A673 (cell line): ENCODE results near the gene SPNS3. TPM values are rescaled to one million over a fixed set of nuclear protein-coding genes. Genes with fewer than 3 reads are reported as not detected.

Source experiments
- BruUV-seq: library from RNA; stranded (reverse); fragments of 400-500 nt; replicated peaks from 2 replicates; lab custom pipeline; 2021; lab: Mats Ljungman, UMichigan
- CTCF ChIA-PET: fragments of 300-600 bp; sonication (Branson Sonifier 250); formaldehyde crosslinking; loops from one replicate; lab custom pipeline; 2022; ENCODE audit warnings: antibody characterized with exemption; lab: Charles Lee
- POLR2A ChIA-PET: fragments of 300-600 bp; sonication (Branson Sonifier 250); formaldehyde crosslinking; loops from one replicate; lab custom pipeline; 2022; ENCODE audit warnings: antibody characterized with exemption; ENCODE audit not compliant: low non-redundant PET; lab: Charles Lee
- DNase-seq: peaks from one replicate; pipeline ENCODE4 v3.0.0-alpha.2; 2015; ENCODE audit warnings: low spot score
- H3K27ac ChIP-seq: fragments of 200-600 bp; sonication (generic); 2 replicates; pipeline ENCODE4 v1.5.1; 2016; ENCODE audit warnings: mixed run types, low read depth, mild to moderate bottlenecking, mixed read lengths, antibody characterized with exemption, low read length; ENCODE audit not compliant: poor library complexity, severe bottlenecking
- H3K27me3 ChIP-seq: fragments of 200-600 bp; sonication (generic); replicated peaks from 2 replicates; pipeline ENCODE4 v1.6.1; 2017; ENCODE audit warnings: mixed run types, low read depth, mild to moderate bottlenecking, mixed read lengths, antibody characterized with exemption, low read length; ENCODE audit not compliant: insufficient read depth, poor library complexity
- H3K36me3 ChIP-seq: fragments of 200-600 bp; sonication (generic); 2 replicates; pipeline ENCODE4 v1.6.1; 2016; ENCODE audit warnings: mixed run types, mild to moderate bottlenecking, mixed read lengths, antibody characterized with exemption, low read length; ENCODE audit not compliant: insufficient read depth, poor library complexity, severe bottlenecking
- H3K4me1 ChIP-seq: fragments of 200-600 bp; sonication (generic); 2 replicates; pipeline ENCODE4 v1.6.1; 2017; ENCODE audit warnings: mixed run types, mild to moderate bottlenecking, mixed read lengths, antibody characterized with exemption, low read length; ENCODE audit not compliant: insufficient read depth, poor library complexity, severe bottlenecking
- H3K4me3 ChIP-seq: fragments of 200-600 bp; sonication (generic); 2 replicates; pipeline ENCODE4 v1.5.1; 2016; ENCODE audit warnings: low read depth, mixed run types, mild to moderate bottlenecking, mixed read lengths, low read length; ENCODE audit not compliant: poor library complexity, severe bottlenecking
- H3K9me3 ChIP-seq: fragments of 200-600 bp; sonication (generic); 2 replicates; pipeline ENCODE4 v1.6.1; 2016; ENCODE audit warnings: mixed run types, low read depth, mild to moderate bottlenecking, mixed read lengths, antibody characterized with exemption, low read length; ENCODE audit not compliant: poor library complexity, severe bottlenecking
- EZH2 ChIP-seq: fragments of 200-600 bp; sonication (generic); IDR thresholded peaks from 2 replicates; pipeline ENCODE4 v1.6.1; 2017; ENCODE audit warnings: borderline replicate concordance, low read depth, mild to moderate bottlenecking, mixed read lengths, antibody characterized with exemption, low read length; ENCODE audit not compliant: poor library complexity, severe bottlenecking
- intact Hi-C: fragments of 100-400 bp; cut with micrococcal nuclease; formaldehyde crosslinking; loops from one replicate; pipeline ENCODE4 v1.10.0; 2022; ENCODE audit not compliant: unreplicated experiment
- total RNA-seq: library from RNA; stranded (reverse); gene quantifications from 2 replicates; pipeline ENCODE4 v1.2.3, GENCODE V29; 2021
- TF ChIP-seq, protein P1 (sequence below): fragments of 300-800, 200-600 bp; sonication (generic); conservative IDR thresholded peaks from 2 replicates; pipeline ENCODE4 v1.5.1; 2017; ENCODE audit warnings: low read depth, mild to moderate bottlenecking, antibody characterized with exemption, low read length, moderate library complexity, mixed read lengths

Gene SPNS3
- total RNA-seq, 1 experiment from 2014 or later: not detected

DNA sequence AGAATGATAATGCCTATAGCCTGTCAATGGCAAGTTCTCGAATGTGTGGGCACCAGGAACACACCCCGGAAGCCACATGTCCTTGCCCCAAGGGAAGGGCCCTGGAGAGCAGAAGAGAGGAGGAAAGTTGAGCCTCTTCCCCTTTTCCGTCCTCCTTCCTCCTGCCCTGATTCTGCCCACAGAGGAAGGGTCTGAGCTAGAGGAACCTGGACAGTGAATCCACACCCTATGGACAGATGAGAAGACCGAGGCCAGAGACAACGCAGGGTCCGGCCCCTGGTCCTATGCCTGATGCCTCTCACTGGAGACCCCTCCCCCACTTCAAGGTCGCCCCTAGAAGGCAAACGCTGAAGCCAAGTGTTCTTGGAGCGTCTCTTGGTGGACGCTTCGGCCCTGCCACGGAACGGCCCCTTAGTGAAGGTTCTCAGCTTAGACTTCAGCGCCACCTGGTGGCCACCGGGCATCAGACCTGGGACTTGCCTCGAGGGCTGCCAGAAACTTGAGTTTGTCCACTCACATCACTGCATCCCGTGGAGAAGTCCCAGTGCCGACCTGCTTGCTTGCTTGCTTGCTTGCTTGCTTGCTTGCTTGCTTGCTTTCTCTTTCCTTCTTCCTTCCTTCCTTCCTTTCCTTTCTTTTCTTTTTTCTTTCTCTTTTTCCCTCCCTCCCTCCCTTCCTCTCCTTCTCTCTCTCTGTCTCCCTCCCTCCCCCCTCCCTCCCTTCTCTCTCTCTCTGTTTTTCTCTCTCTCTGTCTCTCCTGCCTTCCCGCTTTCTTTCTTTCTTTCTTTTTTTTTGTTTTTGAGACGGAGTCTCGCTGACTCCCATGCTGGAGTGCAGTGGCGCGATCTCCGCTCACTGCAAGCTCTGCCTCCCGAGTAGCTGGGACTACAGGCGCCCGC is 20.6 kb upstream of the SPNS3 start:
- peak; percentile 93 for DNase-seq
- no peaks in the 10 kb centered on the region for H3K4me1 ChIP-seq
- H3K9me3 ChIP-seq: no peaks in the 10 kb centered on the region
- intact Hi-C loops: loop anchor here (1.0 to 10.0 kb wide), 3 partner anchors 198 to 498 kb away; partner anchors contain the start of gene P2RX1
- no TSS peak for BruUV-seq
- CTCF ChIA-PET: interaction anchor here (0.6 to 1.7 kb wide), 6 partner anchors 25 to 396 kb away, joined by 3 to 26 read pairs (median 8); no protein-coding TSS in a partner anchor
- H3K4me3 ChIP-seq: peak overlapping the region; percentile 19
- POLR2A ChIA-PET: no interaction called here
- TF ChIP-seq EZH2: no peak
- TF ChIP-seq, protein P1, sequence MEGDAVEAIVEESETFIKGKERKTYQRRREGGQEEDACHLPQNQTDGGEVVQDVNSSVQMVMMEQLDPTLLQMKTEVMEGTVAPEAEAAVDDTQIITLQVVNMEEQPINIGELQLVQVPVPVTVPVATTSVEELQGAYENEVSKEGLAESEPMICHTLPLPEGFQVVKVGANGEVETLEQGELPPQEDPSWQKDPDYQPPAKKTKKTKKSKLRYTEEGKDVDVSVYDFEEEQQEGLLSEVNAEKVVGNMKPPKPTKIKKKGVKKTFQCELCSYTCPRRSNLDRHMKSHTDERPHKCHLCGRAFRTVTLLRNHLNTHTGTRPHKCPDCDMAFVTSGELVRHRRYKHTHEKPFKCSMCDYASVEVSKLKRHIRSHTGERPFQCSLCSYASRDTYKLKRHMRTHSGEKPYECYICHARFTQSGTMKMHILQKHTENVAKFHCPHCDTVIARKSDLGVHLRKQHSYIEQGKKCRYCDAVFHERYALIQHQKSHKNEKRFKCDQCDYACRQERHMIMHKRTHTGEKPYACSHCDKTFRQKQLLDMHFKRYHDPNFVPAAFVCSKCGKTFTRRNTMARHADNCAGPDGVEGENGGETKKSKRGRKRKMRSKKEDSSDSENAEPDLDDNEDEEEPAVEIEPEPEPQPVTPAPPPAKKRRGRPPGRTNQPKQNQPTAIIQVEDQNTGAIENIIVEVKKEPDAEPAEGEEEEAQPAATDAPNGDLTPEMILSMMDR: peak; percentile 91
- H3K27me3 ChIP-seq: no peaks in the 10 kb centered on the region
- H3K36me3 ChIP-seq: no peaks in the 10 kb centered on the region
- H3K27ac ChIP-seq: no peak overlapping the region

DNA sequence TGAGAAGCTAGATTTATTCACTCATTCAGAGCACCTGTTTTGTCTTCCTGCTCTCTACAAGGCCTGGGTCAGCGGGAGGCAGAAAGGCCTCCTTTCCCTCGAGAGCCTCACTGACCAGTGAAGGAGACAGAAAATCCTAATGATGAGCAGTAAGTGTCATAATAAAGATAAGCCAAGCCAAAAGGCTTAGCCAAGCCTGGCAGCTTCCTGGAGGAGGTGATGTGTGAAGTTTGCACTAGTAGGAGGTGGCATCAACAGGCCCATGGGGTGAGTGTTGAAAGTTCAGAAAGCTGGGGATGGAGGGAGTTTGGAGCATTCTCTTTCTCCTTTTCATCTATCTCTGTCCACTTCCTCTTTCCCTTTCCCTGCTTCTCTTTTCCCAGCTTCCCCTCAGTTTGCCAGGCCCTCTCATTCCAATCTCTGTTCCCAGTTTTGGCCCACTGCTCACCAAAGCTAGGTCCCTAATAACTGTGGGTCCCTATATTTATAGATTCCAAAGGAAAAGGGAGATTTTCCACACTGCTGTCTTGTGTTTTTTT is 16.5 kb upstream of the SPNS3 start:
- no TSS peak for BruUV-seq
- intact Hi-C loops: loop anchor here (10.0 kb wide), 1 partner anchor 502 kb away; the partner anchor contains the start of gene P2RX1
- POLR2A ChIA-PET: no interaction called here
- Histone ChIP-seq H3K9me3 (no peaks in the 10 kb centered on the region), H3K36me3 (no peaks in the 10 kb centered on the region), H3K27ac (no peak overlapping the region), H3K4me3 (no peak overlapping the region), H3K4me1 (no peaks in the 10 kb centered on the region), H3K27me3 (no peaks in the 10 kb centered on the region)
- TF ChIP-seq EZH2: no peak
- TF ChIP-seq, protein P1: no peak
- CTCF ChIA-PET: interaction anchor here (1.2 kb wide), 1 partner anchor 217 kb away, joined by 7 read pairs; no protein-coding TSS in a partner anchor
- DNase-seq: no peak

- TF ChIP-seq, protein P1: peak; percentile 83
- no peak for TF ChIP-seq EZH2
- Histone ChIP-seq H3K4me3 (no peak overlapping the region), H3K9me3 (no peaks in the 10 kb centered on the region), H3K27me3 (no peaks in the 10 kb centered on the region), H3K36me3 (no peaks in the 10 kb centered on the region), H3K4me1 (no peaks in the 10 kb centered on the region), H3K27ac (no peak overlapping the region)
- no TSS peak for BruUV-seq
- intact Hi-C loops: loop anchor here (5.0 kb wide), 1 partner anchor 207 kb away; no protein-coding TSS in a partner anchor
- DNase-seq: peak; percentile 80
- ChIA-PET POLR2A (interaction anchor here (0.6 kb wide), 1 partner anchor 31 kb away, joined by 4 read pairs; no protein-coding TSS in a partner anchor), CTCF (interaction anchor here (0.5 to 0.7 kb wide), 5 partner anchors 129 to 822 kb away, joined by 3 to 8 read pairs (median 6); no protein-coding TSS in a partner anchor)
Observed at GRCh38 chr17:4420692-4421131, 13.0 kb upstream of the SPNS3 start.
